Globus pallidus (tissue), 1 donor: ENCODE results near the gene PHF20.
"Not testable (repeated sequence)": the region's sequence is repeated elsewhere in the genome, so short reads cannot be mapped to it uniquely, and the experiment has no call there.

Experiments
- DNase-seq: peaks from one replicate; pipeline ENCODE4 v3.0.0-alpha.2; 2015; ENCODE audit warnings: low spot score

Gene PHF20

GRCh38 chr20:35771689-35772562, at the start of gene PHF20:
PHF20 (plus strand) TSS chr20:35772015; CDS start chr20:35801523, 29,508 bp downstream.
- DNase-seq: peak; percentile 97

- not testable (repeated sequence) for DNase-seq
These were observed 48.6 kb upstream of the PHF20 start for GRCh38 chr20:35723275-35723639.

- DNase-seq: not testable (repeated sequence)
These were observed 48.0 kb upstream of the PHF20 start for GRCh38 chr20:35723652-35724320.

- DNase-seq: no peak
These were observed 47.2 kb upstream of the PHF20 start for GRCh38 chr20:35724321-35725230.

GRCh38 chr20:35726842-35727711, 44.7 kb upstream of the PHF20 start:
- DNase-seq: no peak

GRCh38 chr20:35729283-35729807, 42.5 kb upstream of the PHF20 start:
- no peak for DNase-seq

GRCh38 chr20:35729836-35730582, 41.8 kb upstream of the PHF20 start:
- no peak for DNase-seq

GRCh38 chr20:35730583-35731468, 41.0 kb upstream of the PHF20 start:
- DNase-seq: no peak

- DNase-seq: no peak
These were observed 40.4 kb upstream of the PHF20 start for GRCh38 chr20:35731469-35731788.

- no peak for DNase-seq
These were observed 39.8 kb upstream of the PHF20 start for GRCh38 chr20:35731862-35732643.

- DNase-seq: no peak
These were observed 39.2 kb upstream of the PHF20 start for GRCh38 chr20:35732644-35732982.

GRCh38 chr20:35734374-35734773, 37.4 kb upstream of the PHF20 start:
- no peak for DNase-seq

- no peak for DNase-seq
These were observed 36.8 kb upstream of the PHF20 start for GRCh38 chr20:35734777-35735649.

GRCh38 chr20:35735826-35736470, 35.9 kb upstream of the PHF20 start:
- DNase-seq: no peak

- no peak for DNase-seq
These were observed 33.9 kb upstream of the PHF20 start for GRCh38 chr20:35737865-35738333.

GRCh38 chr20:35738410-35739179, 33.2 kb upstream of the PHF20 start:
- no peak for DNase-seq
